GM15510 (cell line): ENCODE results near the gene ODAPH.

Experiments used
- POLR2A ChIP-seq: IDR thresholded peaks from 3 replicates; pipeline ENCODE4 v1.6.1; 2011; ENCODE audit warnings: borderline replicate concordance; ENCODE audit not compliant: insufficient read length; ENCODE audit errors: extremely low read depth

ODAPH gene

GRCh38 chr4:75545526-75545925 is 10.3 kb upstream of the ODAPH start:
- TF ChIP-seq POLR2A, result no peak

GRCh38 chr4:75547647-75548387 is 8.0 kb upstream of the ODAPH start:
- TF ChIP-seq POLR2A, result no peak

- no peak for TF ChIP-seq POLR2A
Observed at GRCh38 chr4:75549019-75549418, 6.8 kb upstream of the ODAPH start.

GRCh38 chr4:75552452-75552851 is 3.4 kb upstream of the ODAPH start:
- no peak for TF ChIP-seq POLR2A

- TF ChIP-seq POLR2A, result no peak
Observed at GRCh38 chr4:75557696-75558095, 1.8 kb downstream of the ODAPH start.

GRCh38 chr4:75561789-75562188 is 5.9 kb downstream of the ODAPH start:
- TF ChIP-seq POLR2A, result no peak

- no peak for TF ChIP-seq POLR2A
Observed at GRCh38 chr4:75564023-75564422, 8.2 kb downstream of the ODAPH start.

GRCh38 chr4:75565481-75565880 is 9.6 kb downstream of the ODAPH start:
- TF ChIP-seq POLR2A, result no peak

- no peak for TF ChIP-seq POLR2A
Observed at GRCh38 chr4:75566911-75567310, 11.0 kb downstream of the ODAPH start.

- no peak for TF ChIP-seq POLR2A
Observed at GRCh38 chr4:75567725-75568124, 11.9 kb downstream of the ODAPH start.

GRCh38 chr4:75584067-75584466 is 28.2 kb downstream of the ODAPH start:
- TF ChIP-seq POLR2A, result no peak

- no peak for TF ChIP-seq POLR2A
Observed at GRCh38 chr4:75593393-75593792, 37.5 kb downstream of the ODAPH start.

GRCh38 chr4:75596061-75596460 is 40.2 kb downstream of the ODAPH start:
- TF ChIP-seq POLR2A, result no peak

- no peak for TF ChIP-seq POLR2A
Observed at GRCh38 chr4:75598390-75598789, 42.5 kb downstream of the ODAPH start.

GRCh38 chr4:75599647-75600046 is 43.8 kb downstream of the ODAPH start:
- TF ChIP-seq POLR2A, result no peak

GRCh38 chr4:75605928-75606327 is 50.1 kb downstream of the ODAPH start:
- no peak for TF ChIP-seq POLR2A

- TF ChIP-seq POLR2A, result no peak
Observed at GRCh38 chr4:75612306-75612705, 56.4 kb downstream of the ODAPH start.
